Mesendoderm (in vitro differentiated cells): ENCODE data around the gene DNAJC13.

ENCODE experiments used
- DNase-seq: peaks from one replicate; pipeline ENCODE4 v3.0.0; 2013
- H2AK5ac ChIP-seq: 2 replicates; pipeline ENCODE4 v1.6.1; 2013; ENCODE audit warnings: low read length, inconsistent platforms
- H2BK120ac ChIP-seq: 2 replicates; pipeline ENCODE4 v1.6.1; 2013; ENCODE audit warnings: low read depth, mild to moderate bottlenecking, low read length, moderate library complexity, mixed read lengths
- H2BK15ac ChIP-seq: replicated peaks from 2 replicates; pipeline ENCODE4 v1.6.1; 2013; ENCODE audit warnings: low read depth, mild to moderate bottlenecking, moderate library complexity
- H2BK5ac ChIP-seq: 2 replicates; pipeline ENCODE4 v1.6.1; 2013; ENCODE audit warnings: low read length, inconsistent platforms
- H3K18ac ChIP-seq: 2 replicates; pipeline ENCODE4 v1.6.1; 2013; ENCODE audit warnings: mild to moderate bottlenecking, low read length, mixed read lengths
- H3K23ac ChIP-seq: one replicate; pipeline ENCODE4 v1.6.1; 2013; ENCODE audit warnings: low read length
- H3K27ac ChIP-seq: 2 replicates; pipeline ENCODE4 v1.5.1; 2013; ENCODE audit warnings: low read depth, mild to moderate bottlenecking, inconsistent platforms, low read length, moderate library complexity
- H3K27me3 ChIP-seq: 2 replicates; pipeline ENCODE4 v1.6.1; 2013; ENCODE audit warnings: low read length, control low read depth, mild to moderate bottlenecking, inconsistent platforms; ENCODE audit not compliant: insufficient read depth, poor library complexity
- H3K36me3 ChIP-seq: 2 replicates; pipeline ENCODE4 v1.6.1; 2013; ENCODE audit warnings: low read length, inconsistent platforms; ENCODE audit not compliant: control insufficient read depth, insufficient read depth
- H3K4ac ChIP-seq: one replicate; pipeline ENCODE4 v1.6.1; 2013; ENCODE audit warnings: low read depth, mild to moderate bottlenecking, low read length, moderate library complexity
- H3K4me1 ChIP-seq: 2 replicates; pipeline ENCODE4 v1.6.1; 2013; ENCODE audit warnings: low read depth, low read length, inconsistent platforms; ENCODE audit not compliant: control insufficient read depth
- H3K4me2 ChIP-seq: 2 replicates; pipeline ENCODE4 v1.6.1; 2013; ENCODE audit warnings: low read length
- H3K4me3 ChIP-seq: 2 replicates; pipeline ENCODE4 v1.5.1; 2013; ENCODE audit warnings: mild to moderate bottlenecking, low read length
- H3K56ac ChIP-seq: one replicate; pipeline ENCODE4 v1.6.1; 2013; ENCODE audit warnings: low read length
- H3K79me1 ChIP-seq: 2 replicates; pipeline ENCODE4 v1.6.1; 2013; ENCODE audit warnings: low read length, inconsistent platforms
- H3K79me2 ChIP-seq: 2 replicates; pipeline ENCODE4 v1.6.1; 2013; ENCODE audit warnings: mild to moderate bottlenecking, low read length; ENCODE audit not compliant: control insufficient read depth, insufficient read depth
- H3K9ac ChIP-seq: 2 replicates; pipeline ENCODE4 v1.6.1; 2013; ENCODE audit warnings: low read length, inconsistent platforms
- H4K5ac ChIP-seq: one replicate; pipeline ENCODE4 v1.6.1; 2013; ENCODE audit warnings: low read length
- H4K8ac ChIP-seq: one replicate; pipeline ENCODE4 v1.6.1; 2013; ENCODE audit warnings: low read depth, mild to moderate bottlenecking, control low read depth, low read length, moderate library complexity
- WGBS: extraction: QIAGEN DNeasy Blood & Tissue Kit; methylation state at CpG from one replicate; pipeline ENCODE4 v1.1.7; 2013; ENCODE audit warnings: low lambda C conversion rate, missing lambda C conversion rate; ENCODE audit not compliant: insufficient coverage; ENCODE audit errors: extremely low coverage; 5-methylcytosine and 5-hydroxymethylcytosine counted together

The DNAJC13 gene

GRCh38 chr3:132556508-132557159, 139.3 kb downstream of the DNAJC13 start:
- Histone ChIP-seq H2BK15ac (no peak overlapping the region), H3K79me1 (no peaks in the 10 kb centered on the region), H4K5ac (no peak overlapping the region), H3K4me1 (no peaks in the 10 kb centered on the region), H3K4me2 (no peak overlapping the region), H3K79me2 (no peaks in the 10 kb centered on the region), H3K4ac (no peak overlapping the region), H3K4me3 (no peak overlapping the region), H2AK5ac (no peak overlapping the region), H3K56ac (no peak overlapping the region), H4K8ac (no peak overlapping the region), H3K23ac (no peak overlapping the region), H3K9ac (no peak overlapping the region), H3K36me3 (no peaks in the 10 kb centered on the region), H3K18ac (no peak overlapping the region), H2BK5ac (no peak overlapping the region), H3K27ac (no peak overlapping the region), H2BK120ac (no peak overlapping the region), H3K27me3 (no peaks in the 10 kb centered on the region)
- DNase-seq, result peak; percentile 44
- no CpG with 5 or more reads among the region's 8 CpGs for WGBS

- H4K5ac ChIP-seq, result no peak overlapping the region
- no peaks in the 10 kb centered on the region for H3K79me1 ChIP-seq
- no peaks in the 10 kb centered on the region for H3K79me2 ChIP-seq
- no peak overlapping the region for H3K23ac ChIP-seq
- peak; percentile 7 for DNase-seq
- no CpG with 5 or more reads among the region's 4 CpGs for WGBS
- H3K36me3 ChIP-seq, result no peaks in the 10 kb centered on the region
- H3K18ac ChIP-seq, result no peak overlapping the region
- no peaks in the 10 kb centered on the region for H3K4me1 ChIP-seq
- no peak overlapping the region for H2BK120ac ChIP-seq
- no peak overlapping the region for H3K9ac ChIP-seq
- H3K4me3 ChIP-seq, result no peak overlapping the region
- H4K8ac ChIP-seq, result no peak overlapping the region
- no peak overlapping the region for H3K4ac ChIP-seq
- H2BK5ac ChIP-seq, result no peak overlapping the region
- no peaks in the 10 kb centered on the region for H3K27me3 ChIP-seq
- H3K56ac ChIP-seq, result no peak overlapping the region
- H2BK15ac ChIP-seq, result no peak overlapping the region
- H3K27ac ChIP-seq, result no peak overlapping the region
- H3K4me2 ChIP-seq, result no peak overlapping the region
- no peak overlapping the region for H2AK5ac ChIP-seq
Observed at GRCh38 chr3:132561003-132561402, 143.7 kb downstream of the DNAJC13 start.

GRCh38 chr3:132563420-132564069, 146.2 kb downstream of the DNAJC13 start:
- Histone ChIP-seq H3K23ac (no peak overlapping the region), H3K4me3 (no peak overlapping the region), H3K27me3 (no peaks in the 10 kb centered on the region), H4K5ac (no peak overlapping the region), H3K4ac (no peak overlapping the region), H3K79me2 (no peaks in the 10 kb centered on the region), H2BK120ac (no peak overlapping the region), H3K56ac (no peak overlapping the region), H2BK15ac (no peak overlapping the region), H2BK5ac (no peak overlapping the region), H4K8ac (no peak overlapping the region), H2AK5ac (no peak overlapping the region), H3K4me2 (no peak overlapping the region), H3K18ac (no peak overlapping the region), H3K79me1 (no peaks in the 10 kb centered on the region), H3K9ac (no peak overlapping the region), H3K36me3 (no peaks in the 10 kb centered on the region), H3K27ac (no peak overlapping the region), H3K4me1 (no peaks in the 10 kb centered on the region)
- no CpG with 5 or more reads among the region's 4 CpGs for WGBS
- DNase-seq, result no peak

GRCh38 chr3:132564070-132564465, 146.8 kb downstream of the DNAJC13 start:
- Histone ChIP-seq H2BK120ac (no peak overlapping the region), H4K8ac (no peak overlapping the region), H4K5ac (no peak overlapping the region), H3K4me2 (no peak overlapping the region), H3K4me3 (no peak overlapping the region), H2BK15ac (no peak overlapping the region), H2AK5ac (no peak overlapping the region), H3K4me1 (no peaks in the 10 kb centered on the region), H3K27ac (no peak overlapping the region), H3K79me1 (no peaks in the 10 kb centered on the region), H3K79me2 (no peaks in the 10 kb centered on the region), H3K36me3 (no peaks in the 10 kb centered on the region), H3K27me3 (no peaks in the 10 kb centered on the region), H3K23ac (no peak overlapping the region), H3K18ac (no peak overlapping the region), H3K56ac (no peak overlapping the region), H3K4ac (no peak overlapping the region), H2BK5ac (no peak overlapping the region), H3K9ac (no peak overlapping the region)
- no peak for DNase-seq
- WGBS, result no CpG with 5 or more reads among the region's 2 CpGs

GRCh38 chr3:132568422-132568821, 151.1 kb downstream of the DNAJC13 start:
- Histone ChIP-seq H4K8ac (no peak overlapping the region), H3K4me1 (no peaks in the 10 kb centered on the region), H4K5ac (no peak overlapping the region), H3K27me3 (no peaks in the 10 kb centered on the region), H3K56ac (no peak overlapping the region), H3K18ac (no peak overlapping the region), H2BK120ac (no peak overlapping the region), H3K4me2 (no peak overlapping the region), H2AK5ac (no peak overlapping the region), H3K9ac (no peak overlapping the region), H3K36me3 (no peaks in the 10 kb centered on the region), H2BK15ac (no peak overlapping the region), H3K79me2 (no peaks in the 10 kb centered on the region), H3K27ac (no peak overlapping the region), H3K79me1 (no peaks in the 10 kb centered on the region), H3K4ac (no peak overlapping the region), H2BK5ac (no peak overlapping the region), H3K23ac (no peak overlapping the region), H3K4me3 (no peak overlapping the region)
- no peak for DNase-seq
- WGBS, result no CpG with 5 or more reads among the region's 2 CpGs

GRCh38 chr3:132569153-132569552, 151.9 kb downstream of the DNAJC13 start:
- Histone ChIP-seq H2BK120ac (no peak overlapping the region), H3K9ac (no peak overlapping the region), H3K4me2 (no peak overlapping the region), H3K4me1 (no peaks in the 10 kb centered on the region), H2BK15ac (no peak overlapping the region), H3K79me1 (no peaks in the 10 kb centered on the region), H4K5ac (no peak overlapping the region), H3K27ac (no peak overlapping the region), H3K18ac (no peak overlapping the region), H3K4ac (no peak overlapping the region), H3K27me3 (no peaks in the 10 kb centered on the region), H2AK5ac (no peak overlapping the region), H2BK5ac (no peak overlapping the region), H3K79me2 (no peaks in the 10 kb centered on the region), H3K56ac (no peak overlapping the region), H3K36me3 (no peaks in the 10 kb centered on the region), H4K8ac (no peak overlapping the region), H3K4me3 (no peak overlapping the region), H3K23ac (no peak overlapping the region)
- no CpG with 5 or more reads among the region's 2 CpGs for WGBS
- DNase-seq, result no peak
